ENCODE data around the gene MPRIP.

MPRIP gene

DNA sequence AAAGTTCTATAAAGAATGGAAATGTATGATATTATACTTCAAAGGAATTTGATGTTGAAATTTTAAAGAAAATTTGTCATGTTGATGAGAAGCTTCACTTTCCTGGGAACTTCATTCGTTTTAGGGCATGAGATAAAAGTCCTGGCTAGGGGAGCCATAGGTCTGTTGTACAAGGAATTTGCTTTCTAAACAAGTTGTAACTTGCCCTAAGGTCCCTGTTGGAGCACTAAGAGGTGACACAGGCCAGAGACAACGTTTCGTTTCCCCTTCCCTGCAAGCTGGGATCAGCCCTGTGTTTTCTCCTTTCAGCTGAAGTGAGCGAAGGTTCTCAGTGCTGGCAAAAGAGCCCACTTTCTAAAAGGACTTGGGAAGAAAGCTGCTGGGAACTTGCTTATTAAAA lies 147.3 kb downstream of the MPRIP start:
- TF ChIP-seq EZH2 (IDR thresholded peaks at IDR 0.05; ENCODE audit: borderline replicate concordance, low read depth, low read length, severe bottlenecking): no peak
- TF ChIP-seq, protein P1, sequence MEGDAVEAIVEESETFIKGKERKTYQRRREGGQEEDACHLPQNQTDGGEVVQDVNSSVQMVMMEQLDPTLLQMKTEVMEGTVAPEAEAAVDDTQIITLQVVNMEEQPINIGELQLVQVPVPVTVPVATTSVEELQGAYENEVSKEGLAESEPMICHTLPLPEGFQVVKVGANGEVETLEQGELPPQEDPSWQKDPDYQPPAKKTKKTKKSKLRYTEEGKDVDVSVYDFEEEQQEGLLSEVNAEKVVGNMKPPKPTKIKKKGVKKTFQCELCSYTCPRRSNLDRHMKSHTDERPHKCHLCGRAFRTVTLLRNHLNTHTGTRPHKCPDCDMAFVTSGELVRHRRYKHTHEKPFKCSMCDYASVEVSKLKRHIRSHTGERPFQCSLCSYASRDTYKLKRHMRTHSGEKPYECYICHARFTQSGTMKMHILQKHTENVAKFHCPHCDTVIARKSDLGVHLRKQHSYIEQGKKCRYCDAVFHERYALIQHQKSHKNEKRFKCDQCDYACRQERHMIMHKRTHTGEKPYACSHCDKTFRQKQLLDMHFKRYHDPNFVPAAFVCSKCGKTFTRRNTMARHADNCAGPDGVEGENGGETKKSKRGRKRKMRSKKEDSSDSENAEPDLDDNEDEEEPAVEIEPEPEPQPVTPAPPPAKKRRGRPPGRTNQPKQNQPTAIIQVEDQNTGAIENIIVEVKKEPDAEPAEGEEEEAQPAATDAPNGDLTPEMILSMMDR (IDR thresholded peaks at IDR 0.05; ENCODE audit: borderline replicate concordance, extremely low read depth, low read length, poor library complexity, severe bottlenecking): no peak
- H3K27ac ChIP-seq (ENCODE audit: low read length): no peak overlapping the region
- H3K4me2 ChIP-seq (ENCODE audit: insufficient read depth, low read length): no peak overlapping the region
- peaks cover 2% of the 10 kb centered on the region; the same call in 1 of the 2 replicates for H4K20me1 ChIP-seq (ENCODE audit: insufficient read depth, low read length)
- H3K36me3 ChIP-seq (ENCODE audit: insufficient read depth, low read length): peaks cover 43% of the 10 kb centered on the region
- no peak overlapping the region for H3K4me3 ChIP-seq (ENCODE audit: low read depth in 1 of 2, low read length in 2 of 2)
- no peaks in the 10 kb centered on the region for H3K4me1 ChIP-seq (ENCODE audit: insufficient read depth, low read length)
- no peak for ATAC-seq (ENCODE audit: insufficient read depth, low read depth)
- no peak overlapping the region for H3K9ac ChIP-seq (ENCODE audit: low read depth, low read length)
- DNase-seq: no peak
- H2AFZ ChIP-seq (ENCODE audit: low read depth, low read length): no peak overlapping the region
- H3K79me2 ChIP-seq (ENCODE audit: insufficient read depth, low read length): no peaks in the 10 kb centered on the region
- no peaks in the 10 kb centered on the region for H3K27me3 ChIP-seq (ENCODE audit: insufficient read depth, low read length, poor library complexity)
- H3K9me3 ChIP-seq (ENCODE audit: insufficient read depth, low read length, severe bottlenecking): no peaks in the 10 kb centered on the region

DNA sequence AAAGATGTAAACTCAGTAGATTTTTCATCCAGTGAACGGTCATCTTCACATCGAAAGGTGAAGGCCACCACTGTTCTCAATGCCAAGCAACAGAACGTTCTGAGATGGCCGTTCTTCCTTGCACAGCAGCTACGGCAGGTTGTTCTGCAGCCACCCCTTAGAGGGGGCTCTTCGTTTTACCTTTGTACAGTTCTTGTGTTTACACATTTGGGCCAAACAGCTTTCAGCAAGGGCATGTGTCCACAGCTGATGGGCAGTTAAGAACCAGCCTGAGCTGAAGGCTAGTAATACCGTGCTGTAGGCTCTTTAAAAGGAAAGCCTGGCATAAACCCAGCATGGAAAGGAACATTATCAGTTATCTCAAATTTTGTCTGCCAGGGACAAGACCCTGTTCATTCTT lies 147.9 kb downstream of the MPRIP start:
- Histone ChIP-seq H3K36me3 (ENCODE audit: insufficient read depth, low read length) (peaks cover 43% of the 10 kb centered on the region), H3K4me2 (ENCODE audit: insufficient read depth, low read length) (no peak overlapping the region), H2AFZ (ENCODE audit: low read depth, low read length) (no peak overlapping the region), H3K27me3 (ENCODE audit: insufficient read depth, low read length, poor library complexity) (no peaks in the 10 kb centered on the region), H4K20me1 (ENCODE audit: insufficient read depth, low read length) (peaks cover 2% of the 10 kb centered on the region; the same call in 1 of the 2 replicates), H3K9me3 (ENCODE audit: insufficient read depth, low read length, severe bottlenecking) (no peaks in the 10 kb centered on the region), H3K79me2 (ENCODE audit: insufficient read depth, low read length) (no peaks in the 10 kb centered on the region), H3K4me1 (ENCODE audit: insufficient read depth, low read length) (no peaks in the 10 kb centered on the region), H3K9ac (ENCODE audit: low read depth, low read length) (no peak overlapping the region), H3K4me3 (ENCODE audit: low read depth in 1 of 2, low read length in 2 of 2) (no peak overlapping the region), H3K27ac (ENCODE audit: low read length) (no peak overlapping the region)
- ATAC-seq (ENCODE audit: insufficient read depth, low read depth): no peak
- TF ChIP-seq, protein P1 (IDR thresholded peaks at IDR 0.05; ENCODE audit: borderline replicate concordance, extremely low read depth, low read length, poor library complexity, severe bottlenecking): no peak
- no peak for TF ChIP-seq EZH2 (IDR thresholded peaks at IDR 0.05; ENCODE audit: borderline replicate concordance, low read depth, low read length, severe bottlenecking)
- no peak for DNase-seq

DNA sequence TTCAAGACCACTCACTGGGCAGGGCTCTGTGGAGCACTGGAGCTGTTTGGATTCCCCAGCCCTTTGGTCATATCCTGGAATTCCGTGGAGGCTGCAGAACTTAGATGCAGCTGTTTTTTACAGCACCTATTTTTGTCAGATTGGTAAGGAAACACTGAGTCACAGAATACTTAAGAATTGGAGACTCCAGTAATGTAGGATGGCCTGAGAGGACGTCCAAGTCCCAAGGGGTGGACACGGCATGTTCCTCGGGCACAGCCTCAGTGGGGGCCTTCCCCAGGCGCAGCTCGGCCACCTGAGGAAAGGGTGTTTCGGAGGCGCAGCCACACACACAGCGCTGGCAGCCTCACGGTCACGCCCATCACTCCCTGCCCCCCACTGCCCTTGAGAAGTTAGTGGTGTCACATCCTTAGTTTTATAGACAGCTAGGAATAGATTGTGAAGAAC lies 149.1 kb downstream of the MPRIP start:
- DNase-seq: no peak
- H3K27ac ChIP-seq (ENCODE audit: low read length): no peak overlapping the region

More for the DNA sequence above, 149.1 kb downstream of the MPRIP start:
- Histone ChIP-seq H3K79me2 (ENCODE audit: insufficient read depth, low read length) (no peaks in the 10 kb centered on the region), H3K9ac (ENCODE audit: low read depth, low read length) (no peak overlapping the region), H4K20me1 (ENCODE audit: insufficient read depth, low read length) (no peaks in the 10 kb centered on the region), H3K36me3 (ENCODE audit: insufficient read depth, low read length) (peaks cover 37% of the 10 kb centered on the region), H2AFZ (ENCODE audit: low read depth, low read length) (no peak overlapping the region), H3K4me2 (ENCODE audit: insufficient read depth, low read length) (no peak overlapping the region), H3K27me3 (ENCODE audit: insufficient read depth, low read length, poor library complexity) (no peaks in the 10 kb centered on the region), H3K9me3 (ENCODE audit: insufficient read depth, low read length, severe bottlenecking) (no peaks in the 10 kb centered on the region), H3K4me1 (ENCODE audit: insufficient read depth, low read length) (no peaks in the 10 kb centered on the region), H3K4me3 (ENCODE audit: low read depth in 1 of 2, low read length in 2 of 2) (no peak overlapping the region)
- no peak for TF ChIP-seq EZH2 (IDR thresholded peaks at IDR 0.05; ENCODE audit: borderline replicate concordance, low read depth, low read length, severe bottlenecking)
- TF ChIP-seq, protein P1 (IDR thresholded peaks at IDR 0.05; ENCODE audit: borderline replicate concordance, extremely low read depth, low read length, poor library complexity, severe bottlenecking): no peak
- no peak for ATAC-seq (ENCODE audit: insufficient read depth, low read depth)

Measured in DND-41 (cell line).